ENCODE results near the gene ZNF219. TPM values are rescaled to one million over a fixed set of nuclear protein-coding genes. Genes with fewer than 3 reads are reported as not detected.

ZNF219 gene
- total RNA-seq, 1 experiment from 2014 or later = 16.6 TPM

GRCh38 chr14:21096978-21097635 is 1.3 kb downstream of the ZNF219 start (continued):
- no peak for TF ChIP-seq ZBTB33 (IDR thresholded peaks at IDR 0.05; ENCODE audit: extremely low read depth, insufficient replicate concordance, low read length)
- TF ChIP-seq ZFX (IDR thresholded peaks at IDR 0.05) = no peak
- no peak for TF ChIP-seq JUND (IDR thresholded peaks at IDR 0.05)
- TF ChIP-seq YY1 (IDR thresholded peaks at IDR 0.05; ENCODE audit: extremely low read depth, insufficient replicate concordance, low read depth, low read length) = no peak
- TF ChIP-seq RAD21 (IDR thresholded peaks at IDR 0.05; ENCODE audit: low read depth) = no peak
- TF ChIP-seq REST (IDR thresholded peaks at IDR 0.05; ENCODE audit: low read depth) = no peak
- TF ChIP-seq SRF (IDR thresholded peaks at IDR 0.05; ENCODE audit: low read depth) = no peak
- no peak for TF ChIP-seq POLR2A (IDR thresholded peaks at IDR 0.05; ENCODE audit: borderline replicate concordance, extremely low read depth, insufficient read depth, insufficient read length)

GRCh38 chr14:21096438-21096837 is 2.0 kb downstream of the ZNF219 start:
- ATAC-seq (no peak), DNase-seq (ENCODE audit: low read depth, low spot score) (no peak)
- POLR2A ChIA-PET = no interaction called here
- Histone ChIP-seq H4K20me1 (ENCODE audit: insufficient read depth) (no peaks in the 10 kb centered on the region), H3K27me3 (ENCODE audit: insufficient read depth, low read length) (no peaks in the 10 kb centered on the region), H3K36me3 (ENCODE audit: control insufficient read depth in 1 of 2, insufficient read depth in 2 of 2, low read length in 2 of 2) (no peaks in the 10 kb centered on the region; a peak in 1 of 4 replicates), H3K4me2 (ENCODE audit: low read length) (no peak overlapping the region), H3K9ac (ENCODE audit: low read length) (no peak overlapping the region), H3K4me3 (replicated peaks in 1 of 2; ENCODE audit: low read depth in 1 of 2, low read length in 2 of 2) (no peak overlapping the region), H3K9me3 (ENCODE audit: control insufficient read depth in 1 of 2, insufficient read depth in 1 of 2, low read depth in 1 of 2, low read length in 2 of 2) (no peaks in the 10 kb centered on the region), H3K4me1 (ENCODE audit: control insufficient read depth in 1 of 2, insufficient read depth in 2 of 2, low read length in 2 of 2) (peaks cover 9 to 18% of the 10 kb centered on the region in 2 experiments), H3K27ac (ENCODE audit: low read depth, low read length) (0 out of 2 replicates have a peak overlapping the region, but pooled peaks have one; percentile 27), H3K79me2 (ENCODE audit: insufficient read depth, low read length) (no peaks in the 10 kb centered on the region), H2AFZ (ENCODE audit: low read depth, low read length, poor library complexity, severe bottlenecking) (no peak overlapping the region), H3K9me2 (ENCODE audit: insufficient read depth) (no peaks in the 10 kb centered on the region)
- BruUV-seq (replicated peaks) = TSS peak; percentile 30
- TF ChIP-seq CEBPB (IDR thresholded peaks at IDR 0.05; ENCODE audit: low read depth) (no peak), REST (IDR thresholded peaks at IDR 0.05; ENCODE audit: low read depth) (no peak), TCF7L2 (IDR thresholded peaks at IDR 0.05; ENCODE audit: borderline replicate concordance, extremely low read depth, insufficient read depth, insufficient read length) (no peak), ATF3 (IDR thresholded peaks at IDR 0.05) (no peak), RAD21 (IDR thresholded peaks at IDR 0.05; ENCODE audit: low read depth) (no peak), EGR1 (IDR thresholded peaks at IDR 0.05; ENCODE audit: low read depth) (no peak), MAX (IDR thresholded peaks at IDR 0.05) (no peak)
- intact Hi-C loops (cut with micrococcal nuclease) = no loop called here
- CTCF ChIA-PET = interaction anchor here (1.2 to 5.3 kb wide), 4 partner anchors 7 to 82 kb away, joined by 4 to 35 read pairs (median 12); no protein-coding TSS in a partner anchor
- RAD21 ChIA-PET (ENCODE audit: low non-redundant PET in 1 of 2, low total read pairs in 2 of 2, uncharacterized antibody in 2 of 2, unreplicated experiment in 2 of 2) = no interaction called here

Data from HCT116 (cell line).